Endothelial cell of umbilical vein (primary cell): ENCODE measurements around the gene RIOX2.

ENCODE experiments used
- CTCF ChIP-seq, 2 donors: IDR thresholded peaks; 1 replicate in 1 of 2; 2 replicates in 1 of 2; pipeline ENCODE4 v1.5.1; 2011; ENCODE audit warnings: low read length in 2 of 2, mild to moderate bottlenecking in 2 of 2, moderate library complexity in 2 of 2, control low read depth in 1 of 2, inconsistent platforms in 1 of 2, low read depth in 1 of 2; ENCODE audit not compliant: insufficient read depth in 1 of 2; ENCODE audit errors: extremely low read depth in 1 of 2
- EZH2 ChIP-seq: IDR thresholded peaks from 2 replicates; pipeline ENCODE4 v1.6.1; 2012; ENCODE audit warnings: borderline replicate concordance, low read depth, mild to moderate bottlenecking, moderate library complexity, low read length, inconsistent platforms; ENCODE audit not compliant: severe bottlenecking
- MYC ChIP-seq: IDR thresholded peaks from one replicate; pipeline ENCODE4 v1.6.1; 2011; ENCODE audit warnings: mild to moderate bottlenecking, low read depth, low read length
- POLR2A ChIP-seq: IDR thresholded peaks from 2 replicates; pipeline ENCODE4 v1.6.1; 2012; ENCODE audit warnings: low read depth, mild to moderate bottlenecking, control low read depth, low read length

GRCh38 chr3:97994328-97994945 is 22.2 kb upstream of the RIOX2 start:
- TF ChIP-seq CTCF (IDR thresholded peaks at IDR 0.05; ENCODE audit: extremely low read depth in 1 of 2, insufficient read depth in 1 of 2, low read depth in 1 of 2, low read length in 2 of 2) (no peak), EZH2 (no peak), POLR2A (no peak), MYC (no peak)
